A673 (cell line): Measurements from ENCODE around the gene ELL.
"Not testable (repeated sequence)": the region's sequence is repeated elsewhere in the genome, so short reads cannot be mapped to it uniquely, and the experiment has no call there.

Experiments used
- EZH2 ChIP-seq: fragments of 200-600 bp; sonication (generic); IDR thresholded peaks from 2 replicates; pipeline ENCODE4 v1.6.1; 2017; ENCODE audit warnings: borderline replicate concordance, low read depth, mild to moderate bottlenecking, mixed read lengths, antibody characterized with exemption, low read length; ENCODE audit not compliant: poor library complexity, severe bottlenecking
- TF ChIP-seq, protein P1 (sequence below): fragments of 300-800, 200-600 bp; sonication (generic); conservative IDR thresholded peaks from 2 replicates; pipeline ENCODE4 v1.5.1; 2017; ENCODE audit warnings: low read depth, mild to moderate bottlenecking, antibody characterized with exemption, low read length, moderate library complexity, mixed read lengths

- TF ChIP-seq, protein P1, sequence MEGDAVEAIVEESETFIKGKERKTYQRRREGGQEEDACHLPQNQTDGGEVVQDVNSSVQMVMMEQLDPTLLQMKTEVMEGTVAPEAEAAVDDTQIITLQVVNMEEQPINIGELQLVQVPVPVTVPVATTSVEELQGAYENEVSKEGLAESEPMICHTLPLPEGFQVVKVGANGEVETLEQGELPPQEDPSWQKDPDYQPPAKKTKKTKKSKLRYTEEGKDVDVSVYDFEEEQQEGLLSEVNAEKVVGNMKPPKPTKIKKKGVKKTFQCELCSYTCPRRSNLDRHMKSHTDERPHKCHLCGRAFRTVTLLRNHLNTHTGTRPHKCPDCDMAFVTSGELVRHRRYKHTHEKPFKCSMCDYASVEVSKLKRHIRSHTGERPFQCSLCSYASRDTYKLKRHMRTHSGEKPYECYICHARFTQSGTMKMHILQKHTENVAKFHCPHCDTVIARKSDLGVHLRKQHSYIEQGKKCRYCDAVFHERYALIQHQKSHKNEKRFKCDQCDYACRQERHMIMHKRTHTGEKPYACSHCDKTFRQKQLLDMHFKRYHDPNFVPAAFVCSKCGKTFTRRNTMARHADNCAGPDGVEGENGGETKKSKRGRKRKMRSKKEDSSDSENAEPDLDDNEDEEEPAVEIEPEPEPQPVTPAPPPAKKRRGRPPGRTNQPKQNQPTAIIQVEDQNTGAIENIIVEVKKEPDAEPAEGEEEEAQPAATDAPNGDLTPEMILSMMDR: not testable (repeated sequence)
- TF ChIP-seq EZH2: not testable (repeated sequence)
These were observed 116.1 kb downstream of the ELL start for GRCh38 chr19:18405754-18406153.
